A549 (cell line): ENCODE data around the gene PALS1. TPM values are rescaled to one million over a fixed set of nuclear protein-coding genes. Genes with fewer than 3 reads are reported as not detected.

Experiments used
- ATAC-seq, 2 experiments: fragments of 200-7000 bp in 1 of 2; fragments of >200 bp in 1 of 2; cut with Nextera tagmentation in 1 of 2; cut with Tn5 transposase in 1 of 2; 3 replicates each; pipeline versions ENCODE4 v1.8.0 to v1.9.1; 2018 to 2020; ENCODE audit warnings: mild to moderate bottlenecking in 1 of 2, moderate library complexity in 1 of 2
- CTCF ChIA-PET: fragments of 300-600 bp; sonication (Branson Sonifier 250); formaldehyde crosslinking; extraction: SDS; loops from one replicate; lab custom pipeline; 2021; ENCODE audit warnings: antibody characterized with exemption, inconsistent platforms; lab: Yijun Ruan, JAX
- POLR2A ChIA-PET: fragments of 350-600 bp; formaldehyde crosslinking; extraction: SDS; loops from one replicate; lab custom pipeline; 2021; ENCODE audit warnings: antibody characterized with exemption, inconsistent platforms; lab: Yijun Ruan, JAX
- DNase-seq, 2 experiments: peaks; one replicate each; pipeline versions ENCODE4 v3.0.0 to v3.0.0-alpha.2; 2011 to 2016; ENCODE audit warnings: low read depth in 1 of 2, low spot score in 1 of 2
- FAIRE-seq: peaks from 2 replicates; lab custom pipeline; 2011; peaks lifted over from hg19 to GRCh38; lab: Jason Lieb, UNC
- H3K27ac ChIP-seq, 2 experiments: fragments of >200 bp; sonication (Bioruptor Twin); formaldehyde crosslinking; 3 replicates each; pipeline ENCODE4 v1.5.1; 2016 to 2017
- H3K4me1 ChIP-seq: fragments of >200 bp; sonication (Bioruptor Twin); formaldehyde crosslinking; 3 replicates; pipeline ENCODE4 v1.6.1; 2016
- H3K4me2 ChIP-seq: fragments of >200 bp; sonication (Bioruptor Twin); formaldehyde crosslinking; 3 replicates; pipeline ENCODE4 v1.6.1; 2016
- H3K4me3 ChIP-seq: fragments of >200 bp; sonication (Bioruptor Twin); formaldehyde crosslinking; 3 replicates; pipeline ENCODE4 v1.5.1; 2016
- H3K9me3 ChIP-seq: fragments of >200 bp; sonication (Bioruptor Twin); formaldehyde crosslinking; 3 replicates; pipeline ENCODE4 v1.6.1; 2016
- CBX2 ChIP-seq: fragments of 200-600 bp; sonication (generic); IDR thresholded peaks from 2 replicates; pipeline ENCODE4 v1.6.1; 2016; ENCODE audit warnings: low read depth, mild to moderate bottlenecking, borderline replicate concordance
- CEBPB ChIP-seq, 2 experiments: fragments of >200 bp in 1 of 2; sonication (Bioruptor Twin) in 1 of 2; formaldehyde crosslinking in 1 of 2; IDR thresholded peaks; 2 replicates each; pipeline ENCODE4 v1.6.1; 2012 to 2016
- CHD2 ChIP-seq: fragments of 150-350 bp; IDR thresholded peaks from 2 replicates; pipeline ENCODE4 v1.6.1; 2014; ENCODE audit warnings: low read length; ENCODE audit not compliant: partially characterized antibody
- FOSB ChIP-seq: fragments of 250-450 bp; sonication (Bioruptor Pico); IDR thresholded peaks from 2 replicates; pipeline ENCODE4 v1.5.0; 2020; ENCODE audit warnings: mild to moderate bottlenecking, moderate library complexity
- FOSL2 ChIP-seq, 2 experiments: fragments of 450-650 bp in 1 of 2; fragments of >200 bp in 1 of 2; sonication (Bioruptor Twin) in 1 of 2; formaldehyde crosslinking; IDR thresholded peaks; 2 replicates each; pipeline versions ENCODE4 v1.5.0 to v1.6.1; 2016 to 2020; ENCODE audit warnings: mild to moderate bottlenecking in 1 of 2, moderate library complexity in 1 of 2
- GATA3 ChIP-seq: IDR thresholded peaks from 2 replicates; pipeline ENCODE4 v1.6.1; 2012; ENCODE audit warnings: borderline replicate concordance
- HEYL ChIP-seq: fragments of 250-450 bp; sonication (Bioruptor Pico); IDR thresholded peaks from 2 replicates; pipeline ENCODE4 v1.8.0; 2021; ENCODE audit warnings: mild to moderate bottlenecking, moderate library complexity
- HOXB13 ChIP-seq: fragments of 250-450 bp; sonication (Bioruptor Pico); IDR thresholded peaks from 2 replicates; pipeline ENCODE4 v1.5.0; 2020; ENCODE audit warnings: low read depth, mild to moderate bottlenecking, moderate library complexity
- JUN ChIP-seq, 2 experiments: fragments of >200 bp; sonication (Bioruptor Twin); formaldehyde crosslinking; IDR thresholded peaks; 2 replicates in 1 of 2; 3 replicates in 1 of 2; pipeline ENCODE4 v1.6.1; 2016 to 2017
- JUNB ChIP-seq: fragments of >200 bp; sonication (Bioruptor Twin); formaldehyde crosslinking; IDR thresholded peaks from 2 replicates; pipeline ENCODE4 v1.6.1; 2016
- MAFK ChIP-seq: fragments of 450-650 bp; IDR thresholded peaks from 2 replicates; pipeline ENCODE4 v1.6.1; 2014; ENCODE audit not compliant: partially characterized antibody
- NPAS2 ChIP-seq: fragments of 250-450 bp; sonication (Bioruptor Pico); IDR thresholded peaks from 2 replicates; pipeline ENCODE4 v1.8.0; 2022; ENCODE audit warnings: mild to moderate bottlenecking, moderate library complexity, borderline replicate concordance
- PHF8 ChIP-seq: fragments of 200-600 bp; sonication (generic); IDR thresholded peaks from 2 replicates; pipeline ENCODE4 v1.6.1; 2016; ENCODE audit warnings: low read depth, mild to moderate bottlenecking, antibody characterized with exemption, moderate library complexity, borderline replicate concordance
- RAD21 ChIP-seq, 2 experiments: fragments of >200 bp in 1 of 2; sonication (Bioruptor Twin) in 1 of 2; formaldehyde crosslinking in 1 of 2; IDR thresholded peaks in 1 of 2; conservative IDR thresholded peaks in 1 of 2; 2 replicates in 1 of 2; 3 replicates in 1 of 2; pipeline ENCODE4 v1.6.1; 2012 to 2018; ENCODE audit warnings: inconsistent platforms in 1 of 2
- RNF2 ChIP-seq: fragments of 200-600 bp; sonication (generic); IDR thresholded peaks from 2 replicates; pipeline ENCODE4 v1.6.1; 2016; ENCODE audit warnings: low read depth, mild to moderate bottlenecking, antibody characterized with exemption, moderate library complexity, borderline replicate concordance
- TFCP2L1 ChIP-seq: fragments of 250-450 bp; sonication (Bioruptor Pico); IDR thresholded peaks from 2 replicates; pipeline ENCODE4 v1.5.0; 2021; ENCODE audit warnings: mild to moderate bottlenecking
- TP53 ChIP-seq: fragments of 250-450 bp; sonication (Bioruptor Pico); IDR thresholded peaks from 2 replicates; pipeline ENCODE4 v1.5.0; 2021; ENCODE audit warnings: mild to moderate bottlenecking, moderate library complexity
- ZC3H11A ChIP-seq: fragments of 450-650 bp; IDR thresholded peaks from 2 replicates; pipeline ENCODE4 v1.6.1; 2014; ENCODE audit warnings: antibody characterized with exemption, mild to moderate bottlenecking
- WGBS: methylation state at CpG from one replicate; pipeline ENCODE4 v1.1.6; 2017; ENCODE audit errors: missing lambda C conversion rate; 5-methylcytosine and 5-hydroxymethylcytosine counted together
- polyA minus RNA-seq: library from RNA; depleted of rRNA, polyadenylated mRNA; stranded (reverse); fragments of >200 nt; gene quantifications from 2 replicates; pipeline ENCODE4 v1.2.3, GENCODE V29; 2011; rRNA and poly(A)+ RNA removed
- polyA plus RNA-seq, 4 experiments: library from polyadenylated mRNA; depleted of rRNA in 3 of 4; stranded (reverse); fragments of >200 nt; fragmentation: RNase III in 1 of 4; extraction: RNeasy Plus Mini Kit Qiagen cat#74134 plus additional on column Dnase treatment in 1 of 4; gene quantifications; 2 replicates in 3 of 4; 3 replicates in 1 of 4; pipeline ENCODE4 v1.2.3, GENCODE V29; 2011 to 2017
- TF ChIP-seq, protein P1 (sequence below): IDR thresholded peaks from 2 replicates; pipeline ENCODE4 v1.6.1; 2012
- TF ChIP-seq, protein P2 (sequence below): fragments of >200 bp; sonication (Bioruptor Twin); formaldehyde crosslinking; IDR thresholded peaks from 3 replicates; pipeline ENCODE4 v1.6.1; 2016
- TF ChIP-seq, protein P3 (sequence below): fragments of 150-350 bp; IDR thresholded peaks from 2 replicates; pipeline ENCODE4 v1.6.1; 2014; ENCODE audit warnings: low read depth, mild to moderate bottlenecking, low read length

PALS1 gene
- 25.2 and 32.6 TPM in 2 replicates for polyA plus RNA-seq (2011; rRNA removed)
- 7.0 and 7.3 TPM in 2 replicates for polyA plus RNA-seq (2012; cell fraction: cytosol; rRNA removed)
- polyA plus RNA-seq (2012; cell fraction: nucleus; rRNA removed) = 5.7 and 7.3 TPM in 2 replicates
- polyA plus RNA-seq (2017; fragmentation: RNase III; extraction: RNeasy Plus Mini Kit Qiagen cat#74134 plus additional on column Dnase treatment) = 23.4 to 26.8 TPM (median 26.6 TPM) in 3 replicates
- 14.7 and 15.7 TPM in 2 replicates for polyA minus RNA-seq

DNA sequence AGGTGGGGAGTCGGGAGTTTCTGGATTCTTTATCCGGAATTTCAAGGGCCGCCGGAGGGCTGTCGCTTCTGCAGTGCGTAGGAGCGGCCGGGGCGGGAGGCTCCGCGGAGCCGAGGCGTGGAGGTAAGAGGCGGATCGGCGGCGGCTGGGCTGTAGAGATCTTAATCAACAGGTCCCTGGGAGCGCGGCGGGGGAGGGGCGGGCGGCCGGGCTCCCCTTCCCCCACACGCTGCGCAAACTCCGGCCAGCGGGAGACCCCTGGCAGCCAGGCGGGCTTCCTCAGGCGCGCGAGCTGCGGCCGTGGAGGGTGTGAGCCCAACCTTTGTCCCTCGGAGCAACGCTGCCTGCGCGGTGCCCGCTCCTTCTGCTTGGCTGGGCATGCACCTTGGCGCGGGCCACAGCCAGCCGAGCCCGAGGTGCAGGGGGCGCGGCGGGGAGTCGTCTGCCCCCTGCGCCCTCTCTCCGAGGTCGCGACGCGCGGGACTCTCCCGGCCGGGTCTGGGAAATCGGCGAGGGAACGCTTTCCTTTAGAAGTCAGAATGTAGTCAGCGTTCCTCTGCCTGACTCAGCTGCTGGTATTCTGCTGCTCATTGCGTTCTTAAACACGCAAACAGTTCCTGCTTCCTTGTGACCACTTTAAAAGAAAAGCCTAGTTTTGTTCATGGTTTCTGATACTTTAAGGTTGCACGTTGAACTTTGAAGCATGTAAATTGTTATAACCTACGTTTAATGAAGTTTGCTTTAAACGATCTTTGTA lies at the start of gene PALS1:
Gene PALS1, plus strand, starts transcription at position 25 of the 757 bp plus-strand sequence. CDS start 37,736 bp downstream, outside the sequence.
- ChIA-PET POLR2A (interaction anchor here (0.6 to 1.9 kb wide), 9 partner anchors 11 to 734 kb away, joined by 3 to 8 read pairs (median 3); partner anchors contain the start of genes ATP6V1D and GPHN), CTCF (interaction anchor here (1.1 to 1.5 kb wide), 2 partner anchors 11 to 13 kb away, joined by 3 read pairs; no protein-coding TSS in a partner anchor)
- Histone ChIP-seq H3K4me1 (peaks cover 36% of the 10 kb centered on the region), H3K27ac (peak within 1 kb of the TSS; percentile 92), H3K4me2 (peak within 1 kb of the TSS; percentile 79), H3K4me3 (peak within 1 kb of the TSS; percentile 88), H3K9me3 (no peaks in the 10 kb centered on the region)
- WGBS = under 1% methylated on average over 23 of the region's 64 CpGs
- DNase-seq = peak; percentile 33 to 77
- FAIRE-seq = no peak
- peak in 1 of 2 experiments; percentile 21; a peak in 1 of 5 replicates for TF ChIP-seq RAD21 (conservative IDR thresholded peaks at IDR 0.05 in 1 of 2, IDR thresholded peaks at IDR 0.05 in 1 of 2)
- peak in 1 of 2 experiments; percentile 77; a peak in 2 of 5 replicates for TF ChIP-seq JUN (IDR thresholded peaks at IDR 0.05)
- TF ChIP-seq ZC3H11A = no peak
- peak; percentile 76 for TF ChIP-seq GATA3
- TF ChIP-seq TP53 (CRISPR knock-in tag) = peak; percentile 27; the same call in 1 of the 2 replicates
- TF ChIP-seq CBX2 = no peak
- TF ChIP-seq TFCP2L1 (CRISPR knock-in tag) = no peak
- TF ChIP-seq, protein P1, sequence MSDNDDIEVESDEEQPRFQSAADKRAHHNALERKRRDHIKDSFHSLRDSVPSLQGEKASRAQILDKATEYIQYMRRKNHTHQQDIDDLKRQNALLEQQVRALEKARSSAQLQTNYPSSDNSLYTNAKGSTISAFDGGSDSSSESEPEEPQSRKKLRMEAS = peak; percentile 54
- TF ChIP-seq PHF8 = 0 out of 2 replicates have a peak, but pooled peaks have one; percentile 35
- TF ChIP-seq, protein P2, sequence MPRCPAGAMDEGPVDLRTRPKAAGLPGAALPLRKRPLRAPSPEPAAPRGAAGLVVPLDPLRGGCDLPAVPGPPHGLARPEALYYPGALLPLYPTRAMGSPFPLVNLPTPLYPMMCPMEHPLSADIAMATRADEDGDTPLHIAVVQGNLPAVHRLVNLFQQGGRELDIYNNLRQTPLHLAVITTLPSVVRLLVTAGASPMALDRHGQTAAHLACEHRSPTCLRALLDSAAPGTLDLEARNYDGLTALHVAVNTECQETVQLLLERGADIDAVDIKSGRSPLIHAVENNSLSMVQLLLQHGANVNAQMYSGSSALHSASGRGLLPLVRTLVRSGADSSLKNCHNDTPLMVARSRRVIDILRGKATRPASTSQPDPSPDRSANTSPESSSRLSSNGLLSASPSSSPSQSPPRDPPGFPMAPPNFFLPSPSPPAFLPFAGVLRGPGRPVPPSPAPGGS = peak; percentile 42; the same call in 1 of the 3 replicates
- TF ChIP-seq FOSL2 (IDR thresholded peaks at IDR 0.05) = no peak
- TF ChIP-seq FOSL2 (CRISPR knock-in tag; IDR thresholded peaks at IDR 0.05) = peak; percentile 43; the same call in 1 of the 2 replicates
- peak; percentile 48 for TF ChIP-seq CHD2
- TF ChIP-seq, protein P3, sequence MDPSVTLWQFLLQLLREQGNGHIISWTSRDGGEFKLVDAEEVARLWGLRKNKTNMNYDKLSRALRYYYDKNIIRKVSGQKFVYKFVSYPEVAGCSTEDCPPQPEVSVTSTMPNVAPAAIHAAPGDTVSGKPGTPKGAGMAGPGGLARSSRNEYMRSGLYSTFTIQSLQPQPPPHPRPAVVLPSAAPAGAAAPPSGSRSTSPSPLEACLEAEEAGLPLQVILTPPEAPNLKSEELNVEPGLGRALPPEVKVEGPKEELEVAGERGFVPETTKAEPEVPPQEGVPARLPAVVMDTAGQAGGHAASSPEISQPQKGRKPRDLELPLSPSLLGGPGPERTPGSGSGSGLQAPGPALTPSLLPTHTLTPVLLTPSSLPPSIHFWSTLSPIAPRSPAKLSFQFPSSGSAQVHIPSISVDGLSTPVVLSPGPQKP = no peak
- peak; percentile 59 for TF ChIP-seq MAFK
- no peak for TF ChIP-seq HEYL (CRISPR knock-in tag)
- TF ChIP-seq NPAS2 (CRISPR knock-in tag) = no peak
- ATAC-seq = peak; percentile 72 to 73

DNA sequence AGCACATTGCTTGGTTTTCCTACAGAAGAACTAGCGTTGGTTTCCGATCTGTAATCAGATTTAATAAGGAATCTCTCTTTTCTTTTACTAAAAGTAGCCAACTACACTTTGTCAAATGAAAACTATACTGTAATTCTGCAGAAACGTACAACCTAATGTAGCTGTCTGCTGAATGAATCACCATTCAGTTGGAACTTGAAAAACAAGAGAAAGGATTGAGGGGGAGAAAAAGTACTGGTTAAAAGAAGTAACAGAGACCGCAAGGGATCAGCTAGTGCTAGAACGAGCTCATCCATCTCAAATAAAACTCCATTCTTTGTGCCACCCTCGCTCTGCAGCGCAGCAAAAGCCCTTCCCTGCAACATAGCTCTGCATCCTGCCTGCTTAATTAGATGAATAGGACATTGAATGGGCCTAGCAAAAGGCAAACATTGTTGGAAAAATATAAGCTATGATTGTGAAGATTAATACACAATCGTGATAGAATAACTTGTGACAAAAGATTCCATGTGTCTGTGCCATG lies 49.4 kb upstream of the PALS1 start:
- FAIRE-seq (no peak), ATAC-seq (no peak), DNase-seq (no peak)
- H3K27ac ChIP-seq = no peak overlapping the region
- H3K4me1 ChIP-seq = peaks cover 15% of the 10 kb centered on the region
- ChIA-PET POLR2A (no interaction called here), CTCF (interaction anchor here (0.9 to 3.0 kb wide), 4 partner anchors 10 to 94 kb away, joined by 3 to 10 read pairs (median 4); no protein-coding TSS in a partner anchor)
- H3K4me3 ChIP-seq = no peak overlapping the region
- H3K4me2 ChIP-seq = no peak overlapping the region
- 75% methylated on average over 8 of the region's 8 CpGs for WGBS
- TF ChIP-seq CEBPB (IDR thresholded peaks at IDR 0.05) = no peak
- no peak for TF ChIP-seq HOXB13 (CRISPR knock-in tag)
- TF ChIP-seq RNF2 = no peak
- no peak for TF ChIP-seq JUNB
- TF ChIP-seq FOSB (CRISPR knock-in tag) = no peak
- H3K9me3 ChIP-seq = no peaks in the 10 kb centered on the region
